AG20443 (cell line): ENCODE results near the gene SLC23A2.
"Not testable (repeated sequence)": the region's sequence is repeated elsewhere in the genome, so short reads cannot be mapped to it uniquely, and the experiment has no call there.

Source experiments
- DNase-seq: peaks from one replicate; pipeline ENCODE4 v3.0.0; 2012; ENCODE audit warnings: low spot score, mixed read lengths

SLC23A2 gene

DNA sequence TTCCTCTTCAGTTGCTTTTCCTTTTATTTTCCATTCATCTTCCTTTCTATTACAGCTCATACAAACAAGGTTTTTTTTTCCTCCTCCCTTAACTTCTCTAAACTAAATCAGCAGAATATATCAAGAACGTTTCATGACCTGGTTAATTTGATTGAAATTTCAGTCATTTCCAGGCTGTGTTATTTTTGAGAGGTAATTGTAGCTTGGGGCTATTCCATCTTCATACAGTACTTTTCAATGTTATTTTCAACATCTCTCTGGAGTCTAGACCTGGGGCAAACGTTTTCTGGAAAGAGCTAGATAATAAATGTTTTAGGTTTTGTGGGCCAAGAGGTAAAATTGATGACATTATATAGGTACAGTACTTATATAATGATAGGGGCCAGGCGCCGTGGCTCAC lies 4.0 kb upstream of the SLC23A2 start:
- DNase-seq = no peak

DNA sequence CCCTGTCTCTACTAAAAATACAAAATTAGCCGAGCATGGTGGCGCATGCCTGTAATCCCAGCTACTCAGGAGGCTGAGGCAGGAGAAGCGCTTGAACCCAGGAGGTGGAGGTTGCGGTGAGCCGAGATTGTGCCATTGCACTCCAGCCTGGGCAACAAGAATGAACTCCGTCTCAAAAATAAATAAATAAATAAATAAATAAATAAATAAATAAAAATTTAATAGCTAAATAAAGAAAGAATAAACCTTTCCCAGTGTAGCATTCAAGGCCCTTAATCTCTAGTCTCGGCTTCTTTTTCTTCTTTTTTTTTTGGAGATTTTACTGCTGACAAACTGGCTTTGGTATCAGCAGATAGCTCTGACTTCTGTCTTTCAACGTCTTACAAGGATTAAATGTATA lies 3.5 kb upstream of the SLC23A2 start:
- DNase-seq = not testable (repeated sequence)

DNA sequence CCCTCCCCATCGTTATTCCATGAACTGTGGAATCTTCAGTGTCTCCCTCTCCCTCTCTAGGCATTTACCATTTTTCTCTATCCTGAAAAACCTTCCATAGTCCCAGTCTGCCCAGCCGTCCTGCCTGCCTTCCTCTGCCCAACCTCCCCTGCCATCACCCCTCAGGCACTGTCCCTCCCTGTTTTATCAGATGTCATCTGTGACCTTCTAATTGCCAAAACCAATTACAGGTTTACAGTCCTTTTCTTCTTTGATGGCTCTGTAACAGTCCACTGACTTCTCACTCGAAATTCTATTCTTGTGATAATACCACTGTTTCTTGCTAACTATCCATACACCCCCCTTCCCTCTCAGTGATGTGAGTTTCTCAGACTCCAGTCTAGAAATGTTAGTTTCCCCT lies 2.3 kb upstream of the SLC23A2 start:
- DNase-seq = no peak

DNA sequence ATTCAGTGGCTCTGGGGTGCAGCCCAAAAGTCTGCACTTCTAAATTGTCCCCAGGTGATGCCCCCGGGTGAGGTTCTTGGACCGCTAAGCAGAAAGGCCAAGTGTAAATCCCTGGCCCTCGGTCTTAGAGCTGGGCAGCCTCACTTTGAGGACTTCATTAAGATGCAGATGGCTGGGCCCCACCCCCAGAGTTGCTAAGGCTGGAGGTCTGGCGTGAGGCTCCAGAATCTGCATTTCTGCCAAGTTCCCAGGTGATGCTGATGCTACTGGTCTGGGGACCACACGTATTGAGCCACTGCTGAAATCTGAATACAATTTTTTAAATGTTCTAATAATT lies 735 bp upstream of the SLC23A2 start:
- DNase-seq = no peak

DNA sequence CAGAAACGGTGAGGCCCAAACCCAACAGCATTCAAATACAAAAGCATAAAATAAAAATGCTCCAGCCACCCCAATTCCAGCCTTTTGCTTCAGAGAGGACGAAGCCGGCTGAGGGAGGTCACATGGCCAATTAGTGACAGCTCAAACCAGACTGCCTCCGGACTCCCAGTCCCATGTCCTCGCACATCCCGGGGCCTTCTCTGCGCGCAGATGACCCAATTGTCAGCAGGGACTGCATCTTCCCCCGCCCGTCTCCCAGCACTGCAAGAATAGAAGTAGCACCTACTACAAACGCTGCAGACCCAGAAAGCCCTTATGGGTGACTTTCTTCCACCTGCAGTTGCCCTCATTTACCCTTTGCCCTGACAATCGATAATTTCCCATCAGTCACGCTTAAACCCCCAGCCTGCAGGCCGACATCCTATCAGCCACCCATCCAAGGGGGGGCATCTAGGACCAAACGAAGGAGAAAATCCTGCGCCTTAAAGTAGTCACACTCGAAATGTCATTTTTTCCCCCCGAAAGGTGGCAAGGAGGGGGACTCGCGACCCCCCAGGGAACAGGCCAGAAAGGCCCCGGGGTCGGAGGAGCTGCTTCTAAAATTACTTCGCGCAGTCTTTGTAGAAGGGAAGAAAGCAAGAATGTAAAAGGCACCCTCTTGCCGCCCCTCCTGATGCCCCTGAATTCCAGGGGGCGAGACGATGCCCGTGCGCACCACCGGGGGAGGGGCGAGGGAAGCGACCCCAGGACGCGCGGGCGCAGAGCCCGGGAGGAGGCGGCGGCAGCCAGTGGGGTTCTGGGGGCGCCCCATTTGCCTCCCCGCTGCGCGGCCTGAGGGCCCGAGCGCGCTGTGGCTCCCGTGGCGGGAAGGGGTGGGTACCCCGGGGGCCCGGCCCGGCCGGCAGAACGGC lies 792 bp downstream of the SLC23A2 start:
- peak; percentile 67 for DNase-seq

DNA sequence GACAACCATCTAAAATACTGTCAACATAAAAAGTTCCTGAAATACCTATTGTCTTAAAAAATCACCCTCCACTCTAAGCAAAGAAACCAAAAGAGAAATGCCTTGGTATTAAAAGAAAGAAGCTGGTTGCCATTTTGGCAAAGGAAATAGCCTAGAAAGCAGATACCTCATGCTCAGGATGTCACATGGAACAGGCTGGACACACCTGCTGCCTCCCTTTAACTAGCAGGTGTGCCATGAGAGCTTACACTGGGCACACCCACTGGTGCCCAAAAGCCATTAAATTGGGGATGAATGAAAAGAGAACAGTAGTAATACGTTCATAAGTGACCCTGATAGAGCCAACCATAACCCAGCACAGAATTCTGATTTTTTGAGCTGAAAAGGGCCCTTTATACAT lies 1.5 kb downstream of the SLC23A2 start:
- no peak for DNase-seq

DNA sequence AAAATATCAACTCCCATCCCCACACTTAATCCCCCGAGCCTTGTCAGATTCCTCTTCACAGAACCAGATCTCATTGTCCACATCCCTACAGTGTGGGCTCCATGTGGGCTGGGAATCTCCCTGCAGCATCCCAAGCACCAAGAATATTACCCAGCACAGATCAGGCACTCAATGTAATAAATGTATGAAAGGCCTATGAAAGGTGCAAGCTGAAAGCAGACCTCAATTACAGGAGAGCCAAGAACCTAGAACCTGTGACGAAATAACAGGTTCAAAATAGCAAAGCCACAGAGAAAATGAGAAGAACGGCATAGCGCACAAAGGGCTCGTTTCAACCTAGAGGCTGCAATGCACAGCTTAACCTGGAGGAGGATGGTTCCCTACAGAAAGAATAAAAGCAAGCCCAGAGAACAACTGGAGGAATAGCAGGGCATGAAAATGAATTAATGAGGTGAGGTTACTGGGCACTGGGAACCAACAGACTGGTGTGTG lies 3.1 kb downstream of the SLC23A2 start:
- DNase-seq = no peak

DNA sequence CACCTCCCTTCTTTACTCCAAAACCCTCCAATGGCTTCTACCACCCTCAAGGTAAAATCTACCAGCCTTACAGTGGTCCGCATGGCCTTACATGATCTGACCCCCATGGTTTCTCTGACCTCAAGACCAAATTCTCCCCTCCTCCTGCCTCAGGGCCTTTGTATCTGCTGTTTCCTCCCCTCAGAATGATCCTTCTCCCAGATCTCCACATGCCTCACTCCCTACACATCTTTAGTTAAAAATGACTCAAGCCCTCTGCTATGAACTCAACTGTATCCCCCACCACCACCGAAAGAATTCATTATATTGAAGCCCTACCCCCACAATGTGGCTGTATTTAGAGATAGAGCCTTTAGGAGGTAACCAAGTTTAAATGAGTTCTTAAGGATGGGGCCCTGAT lies 4.1 kb downstream of the SLC23A2 start:
- DNase-seq = no peak

DNA sequence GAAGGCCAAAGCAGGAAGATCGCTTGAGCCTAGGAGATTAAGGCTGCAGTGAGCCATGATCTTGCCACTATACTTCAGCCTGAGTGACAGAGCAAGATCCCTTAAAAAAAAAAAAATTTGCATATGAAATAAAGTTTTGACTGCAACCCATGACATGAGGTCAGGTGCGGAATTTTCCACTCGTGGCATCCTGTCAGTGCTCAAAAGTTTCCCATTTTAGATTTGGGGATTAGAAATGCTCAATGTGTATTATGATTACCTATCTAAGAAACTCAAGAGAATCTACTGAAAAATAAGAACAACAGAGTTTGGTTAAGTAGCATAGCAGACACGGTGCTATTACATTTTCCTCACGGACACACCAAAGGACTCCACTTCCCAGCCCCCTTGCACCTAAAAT lies 11.7 kb downstream of the SLC23A2 start:
- DNase-seq = no peak

DNA sequence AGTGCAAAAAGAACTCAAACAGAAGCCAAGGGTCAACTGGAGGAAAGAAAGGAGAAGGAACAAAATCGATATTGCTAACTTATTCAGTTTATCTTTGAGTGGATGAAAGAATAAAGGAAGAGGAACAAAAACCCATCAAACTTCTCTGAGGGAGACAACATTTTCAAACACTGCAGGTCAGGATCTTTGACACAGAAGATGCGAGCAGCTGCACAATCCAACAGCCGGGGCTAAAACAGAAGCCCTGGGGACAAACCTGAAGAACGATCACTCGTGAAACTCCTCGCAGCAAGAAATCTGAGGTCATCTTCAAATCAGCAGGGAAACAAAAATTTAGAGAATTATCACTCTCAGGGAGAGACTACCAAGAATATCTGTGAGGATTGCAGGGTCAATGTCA lies 14.2 kb downstream of the SLC23A2 start:
- no peak for DNase-seq

DNA sequence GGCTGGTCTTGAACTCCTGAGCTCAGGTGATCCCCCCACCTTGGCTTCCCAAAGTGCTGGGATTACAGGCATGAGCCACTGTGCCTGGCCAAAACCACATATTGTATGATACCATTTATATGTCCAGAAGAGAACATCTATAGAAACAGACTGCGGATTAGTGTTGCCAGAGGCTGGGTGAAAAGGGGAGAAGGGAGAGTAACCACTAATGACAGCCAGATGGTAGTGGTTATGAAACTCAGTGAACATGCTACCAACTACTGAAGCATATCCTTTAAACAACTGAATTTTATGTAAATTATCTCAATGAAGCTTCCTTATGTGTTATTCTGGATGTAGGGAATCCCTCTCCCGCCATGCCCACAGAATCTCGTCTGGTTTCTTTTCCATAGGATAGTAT lies 15.7 kb downstream of the SLC23A2 start:
- peak; percentile 56 for DNase-seq

DNA sequence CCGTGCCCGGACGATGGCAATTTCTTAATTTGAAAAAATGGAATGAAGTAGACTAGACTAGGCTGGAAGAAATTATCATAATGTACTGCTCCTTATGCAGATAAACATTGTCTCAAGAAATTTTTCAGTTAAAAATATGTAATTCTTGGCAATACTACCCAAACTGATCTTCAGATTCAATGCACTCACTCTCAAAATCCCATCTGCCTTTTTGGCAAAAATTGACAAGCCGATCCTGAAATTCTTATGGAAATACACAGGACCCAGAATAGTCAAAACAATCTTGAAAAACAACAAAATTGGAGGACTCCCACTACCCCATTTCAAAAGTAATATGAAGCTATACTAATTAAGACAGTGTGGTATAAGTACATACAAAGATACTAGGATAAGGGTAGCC lies 19.0 kb downstream of the SLC23A2 start:
- no peak for DNase-seq

DNA sequence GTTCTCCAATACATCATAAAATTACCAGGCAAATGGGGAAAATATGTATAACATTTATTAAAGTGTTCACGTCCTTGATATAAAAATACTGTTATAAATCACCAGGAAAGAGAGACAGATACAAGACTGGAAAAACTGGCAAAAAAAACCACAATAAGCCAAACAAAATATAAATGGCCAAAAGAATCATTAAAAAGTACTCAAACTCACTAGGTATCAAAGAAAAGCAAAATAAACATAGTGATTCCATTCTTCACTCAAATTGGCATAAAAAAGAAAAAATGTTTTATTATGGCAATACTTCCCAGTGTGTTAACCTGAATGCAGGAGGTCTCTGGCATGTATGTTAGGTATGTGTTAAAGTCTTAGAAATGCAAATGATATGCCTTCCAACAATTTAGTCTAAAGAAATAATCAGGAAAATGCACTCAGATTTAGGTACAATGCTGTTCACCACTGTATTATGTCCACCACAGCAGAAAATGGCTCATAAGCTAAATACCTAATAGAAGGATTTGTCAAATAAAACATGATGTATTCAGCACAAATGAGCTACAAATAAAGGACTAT lies 21.4 kb downstream of the SLC23A2 start:
- DNase-seq = no peak

DNA sequence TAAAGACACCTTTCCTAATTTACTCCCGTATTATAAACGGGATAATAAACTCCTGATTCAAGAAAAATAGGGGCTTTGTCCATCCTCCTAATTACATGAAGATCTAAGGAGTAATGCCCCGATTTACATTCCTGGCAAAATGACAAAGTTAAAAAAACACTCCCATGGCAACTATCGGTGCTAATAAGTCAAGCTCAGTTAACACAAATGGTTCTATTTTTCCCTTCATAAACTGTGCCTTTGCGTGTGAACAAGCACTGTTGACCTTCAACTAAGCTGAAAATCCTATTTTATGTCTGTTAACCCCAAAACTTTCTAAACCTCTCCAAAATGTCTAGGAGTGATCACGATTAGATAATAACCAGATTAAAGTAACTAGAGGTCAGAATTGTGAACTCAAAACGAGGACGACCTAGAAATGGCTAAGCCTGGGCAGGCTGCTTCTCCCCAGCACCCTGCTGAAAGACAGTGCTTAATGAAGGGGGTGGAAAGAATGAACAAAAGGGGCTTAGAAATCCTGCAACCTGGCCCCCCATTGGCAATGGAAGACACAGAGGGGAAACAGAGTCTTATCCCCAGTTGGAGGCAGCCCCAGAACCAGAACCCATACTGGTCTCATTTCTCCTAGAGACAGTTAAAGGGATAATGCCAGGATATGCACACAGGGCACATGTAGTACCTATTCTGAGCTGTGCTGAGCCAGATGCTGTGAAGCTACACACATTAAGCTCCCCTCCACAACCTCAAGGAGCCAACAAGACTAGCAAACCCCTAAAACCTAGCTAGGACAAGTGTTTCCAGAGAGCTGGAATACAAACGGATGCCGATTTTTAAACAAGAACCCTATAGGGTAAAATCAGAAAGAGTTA lies 23.0 kb downstream of the SLC23A2 start:
- no peak for DNase-seq

DNA sequence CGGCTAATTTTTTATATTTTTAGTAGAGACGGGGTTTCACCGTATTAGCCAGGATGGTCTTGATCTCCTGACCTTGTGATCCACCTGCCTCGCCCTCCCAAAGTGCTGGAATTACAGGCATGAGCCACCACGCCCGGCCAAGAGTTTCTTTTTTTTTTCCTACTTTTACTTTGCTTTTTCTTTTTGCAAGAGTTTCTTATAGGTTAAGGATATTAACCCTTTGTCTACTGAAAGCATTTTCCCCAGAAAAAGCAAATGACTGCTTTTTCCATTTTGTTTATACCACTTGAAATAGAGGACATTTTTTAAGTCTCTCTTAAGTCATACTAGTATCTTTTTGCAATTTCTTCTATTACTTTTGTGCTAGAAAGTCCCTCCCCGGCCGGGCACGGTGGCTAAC lies 25.3 kb downstream of the SLC23A2 start:
- DNase-seq = not testable (repeated sequence)

DNA sequence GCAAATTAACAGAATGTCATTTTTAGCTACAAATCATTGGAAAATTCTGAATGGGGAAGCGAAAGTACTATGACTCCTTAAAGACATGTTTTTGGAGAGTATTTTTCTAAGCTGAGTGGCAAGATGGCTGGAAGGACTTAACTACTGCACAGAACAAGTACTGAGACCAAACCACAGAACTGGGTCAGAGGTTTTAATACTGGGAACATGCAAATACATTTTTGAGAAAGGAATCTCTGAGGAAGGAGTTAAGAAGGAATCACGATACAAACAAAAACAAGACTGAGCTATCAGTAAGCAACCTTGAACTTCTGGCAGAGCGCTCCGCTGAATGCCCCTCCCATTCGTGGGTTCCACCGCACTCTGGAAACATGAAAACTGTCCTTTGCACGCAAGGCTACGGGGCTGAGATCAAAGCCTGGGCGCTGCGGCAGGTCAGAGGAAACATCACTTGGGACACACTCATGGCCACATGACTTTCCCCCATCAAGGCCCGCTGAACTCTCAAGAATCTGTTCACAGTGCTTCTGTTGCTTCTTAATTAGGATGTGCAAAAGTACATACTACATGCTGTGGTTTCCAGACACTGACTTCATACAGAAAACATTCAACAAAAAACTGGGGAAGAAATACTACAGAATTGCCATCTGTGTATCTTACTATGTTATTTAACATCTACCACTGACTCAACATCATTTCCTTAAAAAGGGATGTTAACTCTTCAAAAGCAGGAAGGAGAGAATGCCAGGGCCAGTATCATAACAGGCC lies 27.8 kb downstream of the SLC23A2 start:
- peak; percentile 76 for DNase-seq

DNA sequence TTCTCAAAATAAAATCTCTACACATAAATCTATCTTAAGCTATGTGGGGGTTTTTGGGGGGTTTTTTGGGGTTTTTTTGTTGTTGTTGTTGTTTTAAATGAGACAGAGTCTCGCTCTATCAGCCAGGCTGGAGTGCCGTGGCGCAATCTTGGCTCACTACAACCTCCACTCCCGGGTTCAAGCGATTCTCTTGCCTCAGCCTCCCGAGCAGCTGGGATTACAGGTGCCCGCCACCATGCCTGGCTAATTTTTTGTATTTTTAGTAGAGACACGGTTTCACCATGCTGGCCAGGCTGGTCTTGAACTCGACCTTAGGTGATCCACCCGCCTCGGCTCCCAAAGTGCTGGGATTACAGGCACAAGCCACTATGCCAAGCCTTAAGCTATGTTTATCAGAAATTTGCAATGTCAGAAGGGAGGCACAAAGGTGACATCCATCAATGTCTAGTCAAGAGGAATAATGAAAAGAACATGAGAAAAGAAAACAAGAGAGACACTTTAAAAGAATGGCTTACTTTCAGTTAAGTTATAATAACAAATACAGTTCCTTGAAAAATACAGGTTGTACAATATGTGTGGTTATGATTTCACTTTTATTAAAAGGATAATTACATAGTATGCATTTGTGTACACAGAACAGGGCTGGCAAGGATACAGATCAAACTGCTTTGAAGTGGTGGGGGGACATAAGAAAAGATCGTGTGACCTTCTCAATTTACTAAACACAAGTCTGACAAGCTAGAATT lies 28.6 kb downstream of the SLC23A2 start:
- no peak for DNase-seq

DNA sequence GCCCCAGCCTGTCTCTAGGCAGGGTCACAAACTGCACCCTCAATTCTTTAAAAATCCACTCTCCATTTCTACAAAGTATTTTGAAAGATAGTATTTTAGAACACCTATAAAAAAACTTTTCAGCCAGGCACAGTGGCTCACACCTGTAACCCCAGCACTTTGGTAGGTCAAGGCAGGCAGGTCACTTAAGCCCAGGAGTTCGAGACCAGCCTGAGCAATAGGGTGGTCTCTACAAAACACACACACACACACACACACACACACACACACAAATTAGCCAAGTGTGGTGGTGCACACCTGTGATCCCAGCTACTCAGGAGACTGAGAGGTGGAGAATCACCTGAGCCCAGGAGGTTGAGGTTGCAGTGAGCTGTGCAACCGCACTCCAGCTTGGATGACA lies 30.2 kb downstream of the SLC23A2 start:
- DNase-seq = no peak

DNA sequence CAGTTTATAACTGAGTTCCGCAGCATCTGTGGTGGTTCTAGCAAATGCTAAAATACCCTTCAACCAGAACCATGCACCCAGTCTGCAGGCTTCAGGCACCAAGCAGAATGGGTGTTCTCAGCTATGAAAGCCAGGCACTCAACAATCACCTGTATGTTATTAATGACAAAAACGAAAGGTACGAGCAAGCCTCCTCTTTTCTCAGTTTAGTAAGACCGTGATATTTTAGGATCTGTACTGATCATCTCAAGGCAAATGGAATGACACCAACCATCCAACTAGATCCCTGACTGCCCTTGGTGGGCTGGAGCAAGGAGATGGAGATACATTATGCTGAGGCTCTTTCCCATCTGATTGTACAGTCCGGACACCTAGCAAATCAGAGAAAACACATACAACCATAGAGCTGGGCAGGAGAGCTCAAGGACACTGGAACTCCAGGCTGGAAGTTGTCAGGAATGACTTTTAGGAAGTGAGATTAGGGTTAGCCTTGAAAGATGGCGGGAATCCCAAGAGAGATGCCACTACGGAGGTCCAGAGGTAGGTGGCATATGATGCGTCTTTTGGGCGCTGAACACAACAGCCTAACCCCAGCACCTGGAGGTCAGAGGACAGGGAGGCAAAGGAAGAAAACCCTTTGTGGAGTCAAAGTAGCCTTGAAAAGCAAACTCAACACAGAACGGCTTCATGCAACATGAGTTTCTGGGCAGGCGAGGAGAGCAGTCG lies 33.4 kb downstream of the SLC23A2 start:
- DNase-seq = no peak
